KMS-11 (cell line): ENCODE data around the gene LYRM9.

Experiments
- H2AFZ ChIP-seq: fragments of 200-600 bp; sonication (generic); 2 replicates; pipeline ENCODE4 v1.6.1; 2016; ENCODE audit warnings: antibody characterized with exemption, mixed run types, low read depth
- H3K27ac ChIP-seq: fragments of 200-600 bp; sonication (generic); 2 replicates; pipeline ENCODE4 v1.6.1; 2016; ENCODE audit warnings: mild to moderate bottlenecking, mixed run types
- H3K27me3 ChIP-seq: fragments of 200-600 bp; sonication (generic); 2 replicates; pipeline ENCODE4 v1.6.1; 2017; ENCODE audit warnings: mild to moderate bottlenecking, low read depth, mixed run types, moderate library complexity; ENCODE audit not compliant: insufficient read depth
- H3K36me3 ChIP-seq: fragments of 200-600 bp; sonication (generic); 2 replicates; pipeline ENCODE4 v1.6.1; 2017; ENCODE audit warnings: mild to moderate bottlenecking, mixed run types; ENCODE audit not compliant: insufficient read depth
- H3K4me1 ChIP-seq: fragments of 200-600 bp; sonication (generic); 2 replicates; pipeline ENCODE4 v1.6.1; 2016; ENCODE audit warnings: mild to moderate bottlenecking, low read depth, mixed run types; ENCODE audit not compliant: poor library complexity, severe bottlenecking
- H3K4me2 ChIP-seq: fragments of 200-600 bp; sonication (generic); 2 replicates; pipeline ENCODE4 v1.7.0; 2016; ENCODE audit warnings: mild to moderate bottlenecking, mixed run types
- H3K4me3 ChIP-seq: fragments of 200-600 bp; sonication (generic); IDR thresholded peaks from 2 replicates; pipeline ENCODE4 v1.6.1; 2017; ENCODE audit warnings: low read depth, low read length, mixed read lengths; ENCODE audit not compliant: insufficient read depth
- H3K79me2 ChIP-seq: fragments of 200-600 bp; sonication (generic); 2 replicates; pipeline ENCODE4 v1.6.1; 2016; ENCODE audit warnings: low read depth, mixed run types; ENCODE audit not compliant: insufficient read depth
- H3K9ac ChIP-seq: fragments of 200-600 bp; sonication (generic); 2 replicates; pipeline ENCODE4 v1.6.1; 2016; ENCODE audit warnings: mild to moderate bottlenecking, mixed run types
- H4K20me1 ChIP-seq: fragments of 200-600 bp; sonication (generic); 2 replicates; pipeline ENCODE4 v1.6.1; 2016; ENCODE audit warnings: mild to moderate bottlenecking, mixed run types; ENCODE audit not compliant: insufficient read depth
- TF ChIP-seq, protein P1 (sequence below): fragments of 200-600 bp; sonication (generic); conservative IDR thresholded peaks from 2 replicates; pipeline ENCODE4 v1.6.1; 2017; ENCODE audit warnings: low read depth, mild to moderate bottlenecking, antibody characterized with exemption, low read length, moderate library complexity, mixed read lengths

LYRM9 gene

GRCh38 chr17:27855454-27855853 lies 37.7 kb downstream of the LYRM9 start:
- Histone ChIP-seq H3K4me1 (no peaks in the 10 kb centered on the region), H4K20me1 (no peaks in the 10 kb centered on the region), H3K4me2 (no peak overlapping the region), H3K36me3 (no peaks in the 10 kb centered on the region), H3K27me3 (no peaks in the 10 kb centered on the region), H3K9ac (no peak overlapping the region), H3K4me3 (no peak overlapping the region), H2AFZ (no peak overlapping the region), H3K79me2 (no peaks in the 10 kb centered on the region), H3K27ac (no peak overlapping the region)
- TF ChIP-seq, protein P1, sequence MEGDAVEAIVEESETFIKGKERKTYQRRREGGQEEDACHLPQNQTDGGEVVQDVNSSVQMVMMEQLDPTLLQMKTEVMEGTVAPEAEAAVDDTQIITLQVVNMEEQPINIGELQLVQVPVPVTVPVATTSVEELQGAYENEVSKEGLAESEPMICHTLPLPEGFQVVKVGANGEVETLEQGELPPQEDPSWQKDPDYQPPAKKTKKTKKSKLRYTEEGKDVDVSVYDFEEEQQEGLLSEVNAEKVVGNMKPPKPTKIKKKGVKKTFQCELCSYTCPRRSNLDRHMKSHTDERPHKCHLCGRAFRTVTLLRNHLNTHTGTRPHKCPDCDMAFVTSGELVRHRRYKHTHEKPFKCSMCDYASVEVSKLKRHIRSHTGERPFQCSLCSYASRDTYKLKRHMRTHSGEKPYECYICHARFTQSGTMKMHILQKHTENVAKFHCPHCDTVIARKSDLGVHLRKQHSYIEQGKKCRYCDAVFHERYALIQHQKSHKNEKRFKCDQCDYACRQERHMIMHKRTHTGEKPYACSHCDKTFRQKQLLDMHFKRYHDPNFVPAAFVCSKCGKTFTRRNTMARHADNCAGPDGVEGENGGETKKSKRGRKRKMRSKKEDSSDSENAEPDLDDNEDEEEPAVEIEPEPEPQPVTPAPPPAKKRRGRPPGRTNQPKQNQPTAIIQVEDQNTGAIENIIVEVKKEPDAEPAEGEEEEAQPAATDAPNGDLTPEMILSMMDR: no peak

DNA sequence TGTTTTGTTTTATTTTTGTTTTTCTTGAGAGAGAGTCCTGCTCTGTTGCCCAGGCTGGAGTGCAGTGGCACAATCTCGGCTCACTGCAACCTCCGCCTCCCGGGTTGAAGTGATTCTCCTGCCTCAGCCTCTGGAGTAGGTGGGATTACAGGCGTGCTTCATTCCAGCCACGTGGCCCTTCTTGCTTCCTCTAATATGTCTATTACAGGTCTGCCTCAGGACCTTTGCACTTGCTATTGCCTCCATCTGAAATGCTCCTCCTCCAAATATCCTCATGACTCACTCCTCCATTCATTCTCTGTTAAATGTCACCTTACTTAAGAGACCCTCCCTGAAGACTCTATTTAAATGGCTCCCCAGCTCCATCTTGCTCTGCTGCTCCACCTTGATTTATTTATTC lies 39.0 kb downstream of the LYRM9 start:
- TF ChIP-seq, protein P1: no peak
- no peaks in the 10 kb centered on the region for H3K36me3 ChIP-seq
- H3K4me2 ChIP-seq: no peak overlapping the region
- H4K20me1 ChIP-seq: no peaks in the 10 kb centered on the region
- no peak overlapping the region for H2AFZ ChIP-seq
- no peak overlapping the region for H3K4me3 ChIP-seq
- no peak overlapping the region for H3K27ac ChIP-seq
- H3K4me1 ChIP-seq: no peaks in the 10 kb centered on the region
- H3K27me3 ChIP-seq: no peaks in the 10 kb centered on the region
- H3K9ac ChIP-seq: no peak overlapping the region
- no peaks in the 10 kb centered on the region for H3K79me2 ChIP-seq

- Histone ChIP-seq H4K20me1 (no peaks in the 10 kb centered on the region), H3K9ac (no peak overlapping the region), H2AFZ (no peak overlapping the region), H3K4me1 (no peaks in the 10 kb centered on the region), H3K4me2 (no peak overlapping the region), H3K27me3 (no peaks in the 10 kb centered on the region), H3K27ac (no peak overlapping the region), H3K4me3 (no peak overlapping the region), H3K36me3 (no peaks in the 10 kb centered on the region), H3K79me2 (no peaks in the 10 kb centered on the region)
- TF ChIP-seq, protein P1: no peak
These were observed 40.1 kb downstream of the LYRM9 start for GRCh38 chr17:27853091-27853490.

DNA sequence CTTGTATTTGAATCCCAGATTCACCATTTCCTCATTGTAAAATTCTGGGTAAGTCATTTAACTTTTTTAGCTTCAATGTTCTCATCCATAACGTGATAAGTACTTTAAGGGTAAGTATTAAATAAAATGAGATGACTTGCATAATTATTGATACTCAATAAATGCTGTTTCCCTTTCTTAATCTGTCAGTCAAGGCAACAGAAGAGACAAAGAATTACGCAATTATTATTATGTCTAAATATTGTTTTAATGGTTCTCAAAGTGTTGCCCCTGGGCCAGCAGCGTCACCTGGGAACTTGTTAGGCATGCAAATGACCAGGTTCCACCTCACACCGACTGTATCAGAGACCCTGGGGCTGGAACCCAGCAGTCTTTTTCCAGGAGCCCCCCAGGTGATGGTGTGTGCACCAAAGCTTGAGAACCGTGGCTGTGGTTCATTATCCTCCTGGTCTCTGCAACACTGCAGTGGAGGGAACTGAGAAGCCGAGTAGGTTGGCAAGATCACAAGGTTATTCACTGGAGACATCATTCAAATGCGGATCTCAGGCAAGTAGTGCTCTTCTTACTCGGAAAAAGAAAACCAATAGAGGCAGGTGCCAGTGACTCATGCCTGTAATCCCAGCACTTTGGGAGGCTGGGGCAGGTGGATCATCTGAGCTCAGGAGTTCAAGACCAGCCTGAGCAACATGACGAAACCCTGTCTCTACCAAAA lies 43.5 kb downstream of the LYRM9 start:
- Histone ChIP-seq H3K27me3 (no peaks in the 10 kb centered on the region), H3K9ac (no peak overlapping the region), H2AFZ (no peak overlapping the region), H3K36me3 (no peaks in the 10 kb centered on the region), H3K4me1 (no peaks in the 10 kb centered on the region), H3K79me2 (no peaks in the 10 kb centered on the region), H3K4me2 (no peak overlapping the region), H3K4me3 (no peak overlapping the region), H3K27ac (no peak overlapping the region), H4K20me1 (no peaks in the 10 kb centered on the region)
- TF ChIP-seq, protein P1: no peak
